ENCODE results near the gene C4A. TPM values are rescaled to one million over a fixed set of nuclear protein-coding genes. Genes with fewer than 3 reads are reported as not detected.
"Not testable (repeated sequence)": the region's sequence is repeated elsewhere in the genome, so short reads cannot be mapped to it uniquely, and the experiment has no call there.

C4A gene
- total RNA-seq, 4 donors from 2014 or later: 5.6 to 10.4 (median 7.4) TPM

DNA sequence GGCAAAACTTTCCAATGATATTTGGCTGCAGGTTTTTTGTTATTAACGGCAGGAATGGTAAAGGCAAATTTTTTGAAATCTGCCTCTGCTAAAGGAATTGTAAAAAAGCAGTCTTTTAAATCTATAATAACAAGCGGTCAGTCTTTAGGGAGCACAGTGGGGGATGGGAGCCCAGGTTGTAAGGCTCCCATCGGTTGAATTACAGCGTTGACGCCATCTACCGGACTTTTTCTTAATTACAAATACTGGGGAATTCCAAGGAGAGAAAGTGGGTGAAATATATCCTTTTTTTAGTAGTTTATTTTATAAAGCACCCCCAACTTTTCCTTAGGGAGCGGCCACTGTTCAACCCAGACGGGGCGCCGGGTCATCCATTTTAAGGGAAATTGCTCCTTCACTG, 7.5 kb downstream of the C4A start:
- no CpG with 5 or more reads among the region's 10 CpGs for WGBS, 2 donors
- intact Hi-C loops (cut with DNase I; ENCODE audit: low total_unique reads); DNase-seq (ENCODE audit: low spot score in 2 of 2); H3K4me3 ChIP-seq (ENCODE audit: low read depth, poor library complexity, severe bottlenecking): not testable (repeated sequence)

DNA sequence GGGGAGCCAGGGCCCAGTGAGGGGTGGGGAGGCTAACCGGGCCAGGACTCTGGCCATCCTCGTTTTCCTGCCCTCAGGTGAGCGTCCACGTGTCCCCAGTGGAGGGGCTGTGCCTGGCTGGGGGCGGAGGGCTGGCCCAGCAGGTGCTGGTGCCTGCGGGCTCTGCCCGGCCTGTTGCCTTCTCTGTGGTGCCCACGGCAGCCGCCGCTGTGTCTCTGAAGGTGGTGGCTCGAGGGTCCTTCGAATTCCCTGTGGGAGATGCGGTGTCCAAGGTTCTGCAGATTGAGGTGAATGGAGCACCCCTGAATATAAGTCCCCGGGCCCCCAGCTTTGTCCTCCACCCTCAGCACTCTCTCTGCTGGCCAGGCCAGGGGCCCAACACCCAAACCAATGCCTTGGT, 12.6 kb downstream of the C4A start:
- no CpG with 5 or more reads among the region's 14 CpGs for WGBS, 2 donors
- peak in 1 of 2 donors; percentile 83 for DNase-seq (ENCODE audit: low spot score in 2 of 2)
- H3K4me3 ChIP-seq (ENCODE audit: low read depth, poor library complexity, severe bottlenecking); intact Hi-C loops (cut with DNase I; ENCODE audit: low total_unique reads): not testable (repeated sequence)

DNA sequence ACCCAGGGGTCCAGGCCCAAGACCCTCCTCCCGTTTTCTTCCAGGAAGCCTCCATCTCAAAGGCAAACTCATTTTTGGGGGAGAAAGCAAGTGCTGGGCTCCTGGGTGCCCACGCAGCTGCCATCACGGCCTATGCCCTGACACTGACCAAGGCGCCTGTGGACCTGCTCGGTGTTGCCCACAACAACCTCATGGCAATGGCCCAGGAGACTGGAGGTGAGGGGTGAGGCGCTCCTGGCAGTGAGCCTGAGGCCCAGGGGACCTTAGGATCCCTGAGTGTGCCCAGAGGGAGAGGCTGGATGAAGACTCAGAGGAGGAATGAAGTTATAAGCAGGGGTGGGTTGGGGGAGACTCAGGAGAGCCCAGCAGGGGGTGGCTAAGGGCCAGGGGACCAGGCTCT, 14.5 kb downstream of the C4A start:
- WGBS, 2 donors: 98 to 100% methylated on average over 1 to 5 of the region's 6 CpGs
- intact Hi-C loops (cut with DNase I; ENCODE audit: low total_unique reads); H3K4me3 ChIP-seq (ENCODE audit: low read depth, poor library complexity, severe bottlenecking): not testable (repeated sequence)
- DNase-seq (ENCODE audit: low spot score in 2 of 2): peak in 1 of 2 donors; percentile 23

DNA sequence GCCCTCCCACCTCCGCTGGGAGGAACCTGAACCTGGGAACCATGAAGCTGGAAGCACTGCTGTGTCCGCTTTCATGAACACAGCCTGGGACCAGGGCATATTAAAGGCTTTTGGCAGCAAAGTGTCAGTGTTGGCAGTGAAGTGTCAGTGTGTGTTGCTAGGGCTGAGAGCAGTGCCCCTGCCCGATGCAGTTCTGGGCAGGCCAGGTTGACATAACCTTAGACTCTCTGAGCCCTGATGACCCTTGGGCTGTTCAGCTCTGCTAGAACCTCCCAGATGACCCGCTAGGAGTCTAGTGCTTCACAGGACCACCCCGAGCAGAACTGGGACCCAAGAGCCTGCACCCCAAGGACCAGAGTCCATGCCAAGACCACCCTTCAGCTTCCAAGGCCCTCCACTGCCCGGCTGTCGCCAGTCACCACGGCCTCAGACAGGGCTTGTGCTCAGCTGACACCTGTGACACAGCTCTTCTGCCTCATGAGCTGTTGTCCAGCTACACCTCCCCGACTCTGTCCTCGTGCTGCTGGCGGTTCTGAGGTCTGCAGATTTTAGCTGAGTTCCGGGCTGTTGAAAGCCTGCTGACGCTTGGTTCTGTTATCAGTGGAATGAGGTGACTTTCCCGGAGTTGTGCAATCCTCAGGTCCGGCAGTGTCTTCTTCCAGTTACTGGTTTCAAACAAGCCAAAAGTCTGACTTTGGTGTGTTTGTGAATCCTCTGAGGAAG, 20.9 kb downstream of the C4A start:
- no CpG with 5 or more reads among the region's 15 CpGs for WGBS, 2 donors
- H3K4me3 ChIP-seq (ENCODE audit: low read depth, poor library complexity, severe bottlenecking); intact Hi-C loops (cut with DNase I; ENCODE audit: low total_unique reads); DNase-seq (ENCODE audit: low spot score in 2 of 2): not testable (repeated sequence)

DNA sequence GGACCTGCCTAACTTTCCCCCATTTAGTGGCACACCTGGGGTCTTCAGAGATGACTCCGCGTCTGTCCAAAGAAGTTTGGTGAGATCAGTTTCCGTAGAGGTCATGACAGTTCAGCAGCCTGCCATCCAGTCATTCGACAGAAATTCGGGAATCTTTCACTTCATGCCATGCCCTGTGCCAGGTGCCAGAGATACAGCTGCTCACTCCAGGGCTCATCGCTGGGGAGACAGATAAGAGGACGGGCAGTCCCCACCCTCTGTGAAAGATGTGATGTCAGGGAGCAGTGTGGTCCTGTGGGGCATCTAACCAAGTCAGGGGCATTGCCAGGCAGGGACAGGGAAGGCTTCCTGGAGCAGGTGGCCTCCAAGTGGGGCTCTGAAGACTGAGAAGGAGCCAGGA, 21.4 kb downstream of the C4A start:
- WGBS, 2 donors: no CpG with 5 or more reads among the region's 7 CpGs
- intact Hi-C loops (cut with DNase I; ENCODE audit: low total_unique reads); DNase-seq (ENCODE audit: low spot score in 2 of 2); H3K4me3 ChIP-seq (ENCODE audit: low read depth, poor library complexity, severe bottlenecking): not testable (repeated sequence)

DNA sequence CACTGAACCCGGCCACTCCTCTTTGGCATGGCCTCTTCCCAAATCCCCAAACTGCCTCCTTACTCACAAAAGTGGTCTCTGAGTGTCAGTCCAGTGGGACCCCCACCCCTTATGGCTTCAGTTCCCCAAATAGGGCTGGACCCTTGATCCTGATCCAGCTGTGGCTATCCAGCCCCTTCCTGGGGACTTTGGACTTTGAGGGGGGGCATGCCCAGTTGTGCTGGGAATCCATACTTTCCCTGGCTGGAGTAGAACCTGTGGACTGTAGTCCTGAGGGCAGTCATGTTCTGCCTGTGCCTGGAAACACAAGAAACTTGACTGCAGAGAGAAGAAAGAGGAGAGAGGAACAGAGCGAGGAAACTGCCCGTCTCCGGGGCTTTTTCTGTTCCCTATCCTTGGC, 22.5 kb downstream of the C4A start:
- DNase-seq (ENCODE audit: low spot score in 2 of 2): peak in 1 of 2 donors; percentile 23
- H3K4me3 ChIP-seq (ENCODE audit: low read depth, poor library complexity, severe bottlenecking); intact Hi-C loops (cut with DNase I; ENCODE audit: low total_unique reads): not testable (repeated sequence)
- WGBS, 2 donors: 70 to 74% methylated on average over 3 to 4 of the region's 4 CpGs

DNA sequence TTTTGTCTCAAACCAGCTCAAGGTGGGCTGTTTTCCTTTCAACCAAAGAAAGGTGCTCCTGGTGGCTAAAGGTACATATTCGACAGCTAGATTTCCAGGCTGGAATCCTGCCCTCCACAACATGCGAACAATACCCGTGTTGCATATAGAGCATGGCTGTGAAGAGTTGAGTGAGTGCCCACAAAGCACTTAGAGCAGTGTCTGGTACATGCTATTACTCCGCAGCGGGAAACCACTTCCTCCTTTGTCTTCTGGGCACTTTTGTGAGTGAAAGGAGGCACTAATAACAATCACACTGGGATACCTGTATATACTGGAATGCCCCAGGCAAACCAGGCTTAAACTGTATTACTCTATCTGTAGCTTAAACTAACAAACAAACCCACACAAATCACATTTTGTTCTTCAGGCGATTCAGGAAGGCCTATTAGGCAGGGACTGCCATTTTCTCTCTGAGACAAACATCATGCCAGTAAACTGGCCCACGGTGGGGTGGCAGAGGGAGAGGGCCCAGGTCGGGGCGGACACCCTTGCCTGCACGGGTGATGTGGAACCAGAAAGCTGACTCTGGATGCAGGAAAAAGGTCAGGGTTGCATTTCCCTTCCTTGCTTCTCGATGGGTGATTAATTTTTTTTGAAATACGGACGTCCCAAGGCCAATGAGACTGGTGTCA, 23.1 kb downstream of the C4A start:
- WGBS, 2 donors: 55 to 70% methylated on average over 9 of the region's 13 CpGs
- intact Hi-C loops (cut with DNase I; ENCODE audit: low total_unique reads); H3K4me3 ChIP-seq (ENCODE audit: low read depth, poor library complexity, severe bottlenecking): not testable (repeated sequence)
- peak in 1 of 2 donors; percentile 37 for DNase-seq (ENCODE audit: low spot score in 2 of 2)

DNA sequence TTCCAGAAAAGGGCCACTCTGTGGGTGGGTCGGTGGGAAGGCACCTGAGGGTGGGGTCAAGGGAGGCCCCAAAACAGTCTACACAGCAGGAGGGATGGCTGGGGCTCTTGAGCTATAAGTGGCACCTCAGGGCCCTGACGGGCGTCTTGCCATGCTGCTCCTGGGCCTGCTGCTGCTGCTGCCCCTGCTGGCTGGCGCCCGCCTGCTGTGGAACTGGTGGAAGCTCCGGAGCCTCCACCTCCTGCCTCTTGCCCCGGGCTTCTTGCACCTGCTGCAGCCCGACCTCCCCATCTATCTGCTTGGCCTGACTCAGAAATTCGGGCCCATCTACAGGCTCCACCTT, 23.7 kb downstream of the C4A start:
- intact Hi-C loops (cut with DNase I; ENCODE audit: low total_unique reads); H3K4me3 ChIP-seq (ENCODE audit: low read depth, poor library complexity, severe bottlenecking); DNase-seq (ENCODE audit: low spot score in 2 of 2): not testable (repeated sequence)
- 67 to 71% methylated on average over 8 to 9 of the region's 9 CpGs for WGBS, 2 donors

DNA sequence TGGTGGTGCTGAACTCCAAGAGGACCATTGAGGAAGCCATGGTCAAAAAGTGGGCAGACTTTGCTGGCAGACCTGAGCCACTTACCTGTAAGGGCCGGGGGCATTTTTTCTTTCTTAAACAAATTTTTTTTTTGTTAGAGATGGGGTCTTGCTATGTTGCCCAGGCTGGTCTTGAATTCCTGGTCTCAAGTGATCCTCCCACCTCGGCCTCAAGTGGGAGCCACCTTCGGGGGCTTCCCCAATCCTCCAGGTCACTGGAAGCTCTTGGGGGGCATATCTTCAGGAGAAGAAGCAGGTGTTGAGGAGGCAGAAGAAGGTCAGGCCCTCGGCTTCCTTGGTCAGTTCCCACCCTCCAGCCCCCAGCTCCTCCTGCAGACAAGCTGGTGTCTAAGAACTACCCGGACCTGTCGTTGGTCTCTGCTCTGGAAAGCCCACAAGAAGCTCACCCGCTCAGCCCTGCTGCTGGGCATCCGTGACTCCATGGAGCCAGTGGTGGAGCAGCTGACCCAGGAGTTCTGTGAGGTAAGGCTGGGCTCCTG, 24.2 kb downstream of the C4A start:
- WGBS, 2 donors: 84 to 85% methylated on average over 8 of the region's 8 CpGs

DNA sequence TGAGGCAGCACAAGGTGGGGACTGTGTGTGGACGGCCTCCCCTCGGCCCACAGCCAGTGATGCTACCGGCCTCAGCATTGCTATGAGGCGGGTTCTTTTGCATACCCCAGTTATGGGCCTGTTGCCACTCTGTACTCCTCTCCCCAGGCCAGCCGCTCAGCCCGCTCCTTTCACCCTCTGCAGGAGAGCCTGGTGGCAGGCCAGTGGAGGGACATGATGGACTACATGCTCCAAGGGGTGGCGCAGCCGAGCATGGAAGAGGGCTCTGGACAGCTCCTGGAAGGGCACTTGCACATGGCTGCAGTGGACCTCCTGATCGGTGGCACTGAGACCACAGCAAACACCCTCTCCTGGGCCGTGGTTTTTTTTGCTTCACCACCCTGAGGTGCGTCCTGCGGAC, 25.2 kb downstream of the C4A start:
- DNase-seq (ENCODE audit: low spot score in 2 of 2): peak in 1 of 2 donors; percentile 15
- 72 to 78% methylated on average over 5 to 12 of the region's 12 CpGs for WGBS, 2 donors
- intact Hi-C loops (cut with DNase I; ENCODE audit: low total_unique reads); H3K4me3 ChIP-seq (ENCODE audit: low read depth, poor library complexity, severe bottlenecking): not testable (repeated sequence)

More for the DNA sequence above, 24.2 kb downstream of the C4A start:
- DNase-seq (ENCODE audit: low spot score in 2 of 2): peak in 1 of 2 donors; percentile 7
- H3K4me3 ChIP-seq (ENCODE audit: low read depth, poor library complexity, severe bottlenecking); intact Hi-C loops (cut with DNase I; ENCODE audit: low total_unique reads): not testable (repeated sequence)

DNA sequence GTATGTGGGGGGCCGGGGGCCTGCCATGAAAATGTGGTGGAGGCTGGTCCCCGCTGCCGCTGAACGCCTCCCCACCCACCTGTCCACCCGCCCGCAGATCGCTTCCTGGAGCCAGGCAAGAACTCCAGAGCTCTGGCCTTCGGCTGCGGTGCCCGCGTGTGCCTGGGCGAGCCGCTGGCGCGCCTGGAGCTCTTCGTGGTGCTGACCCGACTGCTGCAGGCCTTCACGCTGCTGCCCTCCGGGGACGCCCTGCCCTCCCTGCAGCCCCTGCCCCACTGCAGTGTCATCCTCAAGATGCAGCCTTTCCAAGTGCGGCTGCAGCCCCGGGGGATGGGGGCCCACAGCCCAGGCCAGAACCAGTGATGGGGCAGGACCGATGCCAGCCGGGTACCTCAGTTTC, 26.2 kb downstream of the C4A start:
- DNase-seq (ENCODE audit: low spot score in 2 of 2); intact Hi-C loops (cut with DNase I; ENCODE audit: low total_unique reads); H3K4me3 ChIP-seq (ENCODE audit: low read depth, poor library complexity, severe bottlenecking): not testable (repeated sequence)
- no CpG with 5 or more reads among the region's 24 CpGs for WGBS, 2 donors

DNA sequence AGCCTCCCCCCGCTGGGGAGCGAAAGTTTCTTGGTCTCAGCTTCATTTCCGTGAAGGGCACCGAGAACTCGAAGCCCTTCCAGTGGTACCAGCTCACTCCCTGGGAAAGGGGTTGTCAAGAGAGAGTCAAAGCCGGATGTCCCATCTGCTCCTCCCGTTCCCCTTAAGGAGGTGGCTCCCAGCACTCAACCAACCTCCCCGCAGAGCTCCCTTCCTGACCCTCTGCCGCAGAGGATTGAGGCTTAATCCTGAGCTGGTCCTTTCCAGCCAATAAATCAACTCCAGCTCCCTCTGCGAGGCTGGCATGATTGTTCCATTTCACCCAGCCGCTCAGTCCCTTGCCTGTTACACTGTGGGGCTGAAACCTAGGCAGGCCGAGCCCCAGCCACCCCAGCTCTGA, 26.8 kb downstream of the C4A start:
- H3K4me3 ChIP-seq (ENCODE audit: low read depth, poor library complexity, severe bottlenecking); DNase-seq (ENCODE audit: low spot score in 2 of 2); intact Hi-C loops (cut with DNase I; ENCODE audit: low total_unique reads): not testable (repeated sequence)
- WGBS, 2 donors: 65 to 72% methylated on average over 7 to 9 of the region's 12 CpGs

DNA sequence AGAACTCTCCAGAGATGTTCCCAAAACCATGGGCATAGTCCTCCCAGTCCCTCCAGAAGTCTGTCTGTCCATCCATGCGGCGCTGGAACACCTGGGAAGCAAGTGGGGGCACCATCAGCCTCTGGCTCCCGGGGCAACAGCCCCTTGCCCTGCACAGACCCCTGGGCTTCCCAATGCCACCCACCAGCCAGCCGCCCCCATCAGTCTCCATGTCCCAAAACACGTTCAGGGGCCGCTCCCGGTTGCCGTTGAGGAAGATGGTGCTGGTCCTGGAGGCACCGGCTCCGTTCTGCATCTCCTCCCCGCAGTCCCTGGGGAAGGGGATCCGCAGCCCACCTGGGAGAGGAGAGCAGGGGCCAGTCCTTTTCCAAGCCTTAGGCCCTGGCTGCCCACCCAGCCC, 27.7 kb downstream of the C4A start:
- WGBS, 2 donors: 60 to 90% methylated on average over 4 to 8 of the region's 12 CpGs
- DNase-seq (ENCODE audit: low spot score in 2 of 2): peak in 1 of 2 donors; percentile 8
- intact Hi-C loops (cut with DNase I; ENCODE audit: low total_unique reads); H3K4me3 ChIP-seq (ENCODE audit: low read depth, poor library complexity, severe bottlenecking): not testable (repeated sequence)

DNA sequence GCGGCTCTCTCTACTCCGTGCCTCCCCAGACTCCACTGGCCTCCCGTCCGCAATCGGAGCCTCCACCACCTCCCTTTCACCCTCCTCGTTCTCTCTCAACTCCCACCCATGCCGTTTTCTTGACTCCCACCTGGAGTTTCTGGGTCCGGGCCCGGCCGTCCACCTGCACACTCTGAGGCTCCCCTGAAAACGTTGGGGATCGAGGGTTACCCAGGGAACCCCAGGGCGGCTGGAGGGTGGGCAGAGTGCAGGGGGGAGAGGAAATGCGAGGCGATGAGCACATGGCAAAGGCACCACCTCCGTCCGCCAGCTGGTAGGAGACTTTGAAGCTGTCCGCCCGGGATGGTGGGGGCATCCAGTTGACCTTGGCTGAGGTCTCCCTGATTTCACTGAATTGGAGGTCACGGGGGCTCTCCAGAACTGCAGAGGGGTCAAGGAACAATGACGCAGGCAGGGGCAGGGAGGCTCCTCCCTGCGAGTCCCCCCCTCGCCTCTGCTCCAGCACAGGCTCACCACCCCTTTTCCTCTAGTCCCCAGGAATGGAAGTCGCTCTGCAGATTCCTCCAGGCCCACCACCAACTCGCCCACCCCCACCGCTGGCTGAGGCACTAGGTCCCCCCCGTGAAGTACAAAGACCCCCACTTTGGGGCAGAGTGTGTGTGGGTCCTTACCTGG, 29.1 kb downstream of the C4A start:
- DNase-seq (ENCODE audit: low spot score in 2 of 2): peak in 1 of 2 donors; percentile 48
- WGBS, 2 donors: 80 to 86% methylated on average over 17 to 24 of the region's 27 CpGs
- H3K4me3 ChIP-seq (ENCODE audit: low read depth, poor library complexity, severe bottlenecking); intact Hi-C loops (cut with DNase I; ENCODE audit: low total_unique reads): not testable (repeated sequence)

Data from lower leg skin (tissue), 4 donors.